Esophagus muscularis mucosa (tissue), 3 donors: ENCODE measurements around the gene RNF43.
"Not testable (repeated sequence)": the region's sequence is repeated elsewhere in the genome, so short reads cannot be mapped to it uniquely, and the experiment has no call there.

Experiments used
- CTCF ChIP-seq, 3 experiments: fragments of 200-600 bp in 2 of 3; fragments of 450-650 bp in 1 of 3; sonication (generic) in 2 of 3; IDR thresholded peaks; one replicate each; pipeline ENCODE4 v1.5.1; 2017 to 2019; ENCODE audit warnings: antibody characterized with exemption in 3 of 3, mild to moderate bottlenecking in 2 of 3, moderate library complexity in 1 of 3
- POLR2A ChIP-seq: fragments of 450-650 bp; IDR thresholded peaks from one replicate; pipeline ENCODE4 v1.6.1; 2017; ENCODE audit warnings: antibody characterized with exemption, moderate library complexity, mild to moderate bottlenecking, low read depth
- POLR2AphosphoS5 ChIP-seq, 2 donors: sonication (generic); formaldehyde crosslinking; IDR thresholded peaks; one replicate each; pipeline ENCODE4 v1.6.1; 2017; ENCODE audit warnings: antibody characterized with exemption in 2 of 2

GRCh38 chr17:58397421-58397820 is 19.9 kb downstream of the RNF43 start:
- TF ChIP-seq CTCF (IDR thresholded peaks at IDR 0.05); POLR2AphosphoS5 (IDR thresholded peaks at IDR 0.05); POLR2A: not testable (repeated sequence)
